Suprapubic skin (tissue), 4 donors: ENCODE data around the gene DCST1.
A peak's percentile ranks its signal among the peaks of the same experiment; 100 is the strongest.

Source experiments
- CTCF ChIP-seq, 2 donors: fragments of 200-600 bp in 1 of 2; fragments of 450-650 bp in 1 of 2; sonication (generic) in 1 of 2; IDR thresholded peaks; one replicate each; pipeline ENCODE4 v1.5.1; 2016 to 2019; ENCODE audit warnings: antibody characterized with exemption in 2 of 2, mild to moderate bottlenecking in 1 of 2, moderate library complexity in 1 of 2
- POLR2A ChIP-seq, 2 donors: fragments of 450-650 bp; IDR thresholded peaks; one replicate each; pipeline ENCODE4 v1.6.1; 2017; ENCODE audit warnings: antibody characterized with exemption in 2 of 2, mild to moderate bottlenecking in 2 of 2, moderate library complexity in 2 of 2
- POLR2AphosphoS5 ChIP-seq, 3 donors: sonication (generic); formaldehyde crosslinking; IDR thresholded peaks; one replicate each; pipeline ENCODE4 v1.6.1; 2017; ENCODE audit warnings: antibody characterized with exemption in 3 of 3

- TF ChIP-seq CTCF (IDR thresholded peaks at IDR 0.05) = no peak
- no peak for TF ChIP-seq POLR2A (IDR thresholded peaks at IDR 0.05)
- TF ChIP-seq POLR2AphosphoS5 (IDR thresholded peaks at IDR 0.05) = peak in 2 of 3 donors; percentile 48 to 64
These were observed 49.5 kb downstream of the DCST1 start for GRCh38 chr1:155083052-155083541.
